GM15510 (cell line): Measurements from ENCODE around the gene ELP4.

Experiments used
- POLR2A ChIP-seq: IDR thresholded peaks from 3 replicates; pipeline ENCODE4 v1.6.1; 2011; ENCODE audit warnings: borderline replicate concordance; ENCODE audit not compliant: insufficient read length; ENCODE audit errors: extremely low read depth

ELP4 gene

GRCh38 chr11:31820438-31820818, 310.9 kb downstream of the ELP4 start:
- TF ChIP-seq POLR2A, result no peak

DNA sequence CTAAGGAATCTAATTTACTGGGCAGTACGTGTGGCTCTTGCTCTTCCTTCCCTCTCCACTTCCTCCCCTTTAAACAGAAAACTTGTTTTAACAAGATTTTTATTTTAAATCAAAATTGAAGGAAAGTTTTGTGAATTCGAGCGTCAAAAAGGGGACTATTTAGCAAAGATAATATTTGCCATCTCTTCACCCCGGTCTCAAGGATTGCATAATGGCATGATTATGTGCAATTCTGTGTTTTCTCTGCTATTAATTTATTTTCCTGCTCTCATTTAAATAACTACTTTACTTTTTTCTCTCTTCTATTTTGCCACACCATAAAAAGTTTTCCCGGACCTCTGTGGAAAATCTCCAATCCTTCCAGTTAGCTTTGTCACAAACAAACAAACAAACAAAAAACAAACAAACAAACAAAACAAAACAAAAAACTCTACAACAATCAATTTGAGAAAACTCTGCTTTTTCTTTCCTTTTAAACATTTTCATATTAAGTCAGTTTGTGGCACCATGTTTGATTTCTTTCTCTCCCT, 311.7 kb downstream of the ELP4 start:
- TF ChIP-seq POLR2A, result no peak

GRCh38 chr11:31821766-31822165, 312.2 kb downstream of the ELP4 start:
- TF ChIP-seq POLR2A, result no peak

DNA sequence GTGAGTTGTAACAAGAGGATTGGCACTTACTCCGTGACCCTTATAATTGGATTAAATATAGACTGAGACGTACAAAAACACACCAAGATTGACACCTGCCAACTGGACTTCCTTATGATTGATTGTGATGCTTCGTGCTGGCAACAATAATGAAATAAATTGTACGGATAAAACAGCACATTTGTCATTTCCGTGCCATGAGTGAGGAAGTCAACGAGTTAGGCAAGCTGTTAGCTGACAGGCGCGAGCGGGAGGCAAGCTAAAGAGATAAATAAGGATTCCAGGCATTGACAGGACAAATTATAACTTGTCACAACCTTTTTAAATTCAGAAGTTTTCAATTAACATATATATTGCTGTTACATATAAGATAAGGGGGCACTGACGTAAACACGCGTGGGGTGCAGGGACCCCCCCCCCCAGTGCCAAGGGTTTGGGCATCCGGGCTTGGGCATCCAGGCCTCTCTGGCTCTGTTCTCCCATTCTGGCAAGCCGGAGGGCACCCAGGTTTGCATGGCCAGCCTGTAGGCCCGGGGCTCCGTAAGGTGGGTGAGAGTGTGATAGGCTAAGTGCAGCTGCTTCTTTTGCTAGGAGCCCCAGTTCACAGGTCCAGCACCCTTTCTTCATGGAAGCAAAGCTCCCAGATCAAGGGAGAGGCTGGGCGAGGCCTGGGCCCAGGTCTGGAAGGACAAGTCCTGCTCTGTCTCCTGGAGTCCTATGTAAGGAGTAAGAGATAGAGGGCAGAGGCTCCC, 312.8 kb downstream of the ELP4 start:
- TF ChIP-seq POLR2A, result no peak

- no peak for TF ChIP-seq POLR2A
Measured at GRCh38 chr11:31822927-31823643, 313.5 kb downstream of the ELP4 start.

DNA sequence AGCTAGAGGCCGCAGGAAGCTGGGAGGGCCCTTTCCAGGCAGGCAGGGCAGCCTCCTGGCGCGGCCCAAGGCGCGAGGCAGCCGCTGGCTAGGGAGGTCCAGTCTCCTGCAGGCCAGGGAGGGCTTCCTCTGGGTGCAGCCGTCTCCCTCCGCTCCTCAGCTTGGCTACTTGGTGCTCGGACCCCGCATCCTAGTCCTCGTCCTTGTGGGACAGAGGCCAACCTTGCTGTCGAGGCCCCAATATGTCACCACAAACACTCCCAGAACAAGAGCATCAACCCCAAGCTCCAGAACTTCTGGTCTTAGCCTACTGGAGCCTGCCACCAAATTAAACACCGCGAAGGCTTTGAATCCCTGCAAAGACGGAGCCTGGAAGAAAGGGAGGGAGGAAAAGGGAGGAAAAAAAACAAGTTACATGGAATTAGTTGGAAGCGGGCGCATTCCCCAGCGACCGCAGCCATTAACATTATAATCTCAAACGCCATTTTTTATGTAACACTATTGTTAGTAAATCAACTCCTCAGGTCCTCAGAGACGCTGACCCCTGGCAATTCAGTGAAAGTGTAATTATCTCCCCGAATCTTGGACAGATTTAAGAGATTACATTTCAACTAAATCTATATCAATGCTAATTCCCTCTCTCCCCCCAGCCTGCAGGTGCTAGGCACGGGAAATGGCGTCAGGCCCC, 314.2 kb downstream of the ELP4 start:
- TF ChIP-seq POLR2A, result no peak

DNA sequence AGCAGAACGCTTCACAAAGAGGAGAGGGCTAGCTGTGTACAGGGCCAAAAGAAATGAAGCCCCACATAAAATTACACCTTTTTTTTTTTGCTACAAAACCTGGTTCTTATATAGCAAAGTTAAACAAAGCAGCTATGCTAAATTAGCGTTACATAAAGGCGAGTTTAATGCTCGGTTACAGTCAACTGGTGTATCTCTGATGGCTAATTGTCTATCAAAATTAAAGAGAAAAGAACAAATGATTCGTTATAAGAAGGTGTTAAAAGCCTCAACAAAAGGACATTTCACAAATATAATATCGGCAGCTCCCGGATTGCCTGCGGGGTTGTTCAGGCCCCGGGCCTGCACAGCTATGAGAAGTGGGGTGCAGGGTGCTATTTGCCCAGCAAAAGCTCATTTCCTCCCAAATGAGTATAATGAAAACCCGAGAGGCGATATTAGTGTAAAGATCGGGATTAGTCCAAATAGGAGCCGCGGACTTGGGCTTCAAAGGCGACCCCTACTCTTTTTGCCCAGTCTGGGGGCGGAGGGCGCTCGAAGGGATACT, 314.8 kb downstream of the ELP4 start:
- TF ChIP-seq POLR2A, result no peak

GRCh38 chr11:31824879-31825837, 315.6 kb downstream of the ELP4 start:
- TF ChIP-seq POLR2A, result no peak

DNA sequence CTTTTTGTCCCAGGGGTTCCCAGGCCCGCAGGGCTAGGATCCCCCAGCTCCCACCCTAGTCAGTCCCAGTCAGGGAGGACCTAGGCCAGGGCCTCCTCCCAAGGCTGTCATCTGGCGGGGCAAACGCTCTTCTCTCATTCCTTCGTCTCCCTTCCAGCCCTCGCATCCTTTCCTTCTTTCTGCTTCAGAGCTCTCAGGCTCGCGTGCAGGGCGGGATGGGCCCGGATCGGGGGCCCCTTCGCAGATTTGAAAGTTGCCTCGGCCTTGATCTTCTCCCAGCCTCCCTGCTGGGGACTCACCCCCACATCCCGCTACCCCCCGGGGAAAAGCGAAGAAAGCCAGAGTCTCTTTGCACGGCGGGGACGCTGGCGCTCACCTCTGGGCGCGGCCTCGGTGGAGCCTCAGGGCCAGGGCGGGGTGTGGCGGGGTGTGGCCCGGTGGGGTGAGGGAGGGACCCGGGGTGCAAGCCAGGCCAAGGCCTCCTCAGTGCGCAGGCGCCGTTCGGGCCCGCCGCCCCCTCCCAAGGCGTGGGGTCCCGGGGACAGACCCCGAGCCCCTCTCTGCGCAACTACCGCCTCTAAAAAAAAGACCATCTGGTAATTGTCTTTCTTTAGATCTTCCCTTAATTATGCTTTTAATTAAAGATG, 316.4 kb downstream of the ELP4 start:
- TF ChIP-seq POLR2A, result no peak

GRCh38 chr11:31826536-31827438, 317.2 kb downstream of the ELP4 start:
- TF ChIP-seq POLR2A, result no peak

DNA sequence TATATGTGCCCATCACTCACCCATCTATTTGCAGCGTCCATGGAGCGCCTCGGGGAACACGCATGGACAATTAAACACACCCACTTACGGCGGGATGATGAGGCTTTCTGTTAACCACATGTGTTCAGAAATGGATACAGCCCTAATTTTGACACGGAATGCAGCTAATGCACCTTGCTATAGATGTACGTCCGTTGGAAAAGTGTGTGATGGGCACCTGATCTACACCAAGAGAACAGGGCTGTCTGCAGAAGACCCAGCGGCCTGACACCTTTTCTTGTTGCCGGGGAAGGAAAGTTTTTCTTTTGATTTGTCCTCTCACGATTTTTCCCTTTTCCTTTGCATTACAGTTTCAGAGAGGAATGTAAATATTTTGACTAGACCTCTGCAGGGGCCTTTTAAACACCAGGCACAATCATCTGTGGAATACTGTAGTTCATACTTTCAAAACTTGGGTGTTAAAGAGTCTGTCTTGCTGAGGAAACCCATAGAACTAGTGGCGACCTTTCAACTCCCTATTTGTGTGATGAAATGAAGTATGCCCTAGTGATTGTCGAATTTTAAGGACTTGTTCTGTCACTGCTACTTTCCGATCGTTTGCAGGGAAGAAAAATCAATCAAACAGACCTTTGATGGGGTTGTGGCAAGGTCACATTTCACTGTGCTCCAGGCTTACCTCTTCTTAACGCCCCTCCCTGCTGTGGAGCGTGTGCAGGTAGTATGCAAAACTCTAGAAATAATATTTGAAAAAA, 318.1 kb downstream of the ELP4 start:
- TF ChIP-seq POLR2A, result no peak

DNA sequence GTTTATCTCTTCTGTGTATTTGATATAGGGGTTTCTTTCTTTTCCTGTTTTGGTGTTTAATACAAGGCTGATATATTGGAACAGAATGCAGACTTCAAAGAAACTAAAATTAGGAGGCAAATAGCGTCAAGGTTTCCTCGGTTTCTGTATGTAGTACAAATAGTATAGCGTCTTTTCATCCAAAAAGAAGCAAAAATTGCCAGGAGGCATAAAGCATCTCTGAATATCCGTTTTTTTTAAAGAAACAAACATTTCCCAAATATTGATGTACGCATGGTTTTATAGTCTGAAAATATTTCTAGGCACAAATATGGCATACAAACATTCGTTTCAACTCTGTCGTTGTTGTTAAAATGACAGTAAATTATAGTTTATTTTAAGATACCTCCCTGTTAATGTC, 318.6 kb downstream of the ELP4 start:
- no peak for TF ChIP-seq POLR2A
